Dendritic cell treated with granulocyte-macrophage colony-stimulating factor and Interleukin-4, amounts not matched to agents 40 ng/mL and 50 ng/mL, for 4 days (primary cell): ENCODE measurements around the gene THBS3.

Source experiments
- H3K27ac Mint-ChIP-seq: one replicate; pipeline ENCODE4 v1.8.0; 2022; ENCODE audit warnings: mild to moderate bottlenecking, mixed read lengths
- H3K27me3 Mint-ChIP-seq: one replicate; pipeline ENCODE4 v1.8.0; 2022; ENCODE audit warnings: mild to moderate bottlenecking, mixed read lengths
- H3K36me3 Mint-ChIP-seq: one replicate; pipeline ENCODE4 v1.8.0; 2022; ENCODE audit warnings: low read depth, mixed read lengths
- H3K4me1 Mint-ChIP-seq: one replicate; pipeline ENCODE4 v1.8.0; 2022; ENCODE audit warnings: low read depth, mixed read lengths
- H3K4me3 Mint-ChIP-seq: one replicate; pipeline ENCODE4 v1.8.0; 2022; ENCODE audit warnings: mild to moderate bottlenecking, moderate library complexity, mixed read lengths
- H3K9me3 Mint-ChIP-seq: one replicate; pipeline ENCODE4 v1.8.0; 2022; ENCODE audit warnings: mixed read lengths
- intact Hi-C: fragments of 100-400 bp; cut with micrococcal nuclease; formaldehyde crosslinking; loops from one replicate; pipeline ENCODE4 v1.15.0; 2022

The THBS3 gene

GRCh38 chr1:155184835-155185782, 22.6 kb downstream of the THBS3 start:
- Mint-ChIP-seq H3K27me3 (peaks cover 27% of the 10 kb centered on the region), H3K27ac (peak overlapping the region; percentile 83), H3K36me3 (no peaks in the 10 kb centered on the region), H3K4me3 (peak overlapping the region; percentile 28), H3K4me1 (peaks cover 65% of the 10 kb centered on the region), H3K9me3 (no peaks in the 10 kb centered on the region)
- intact Hi-C loops, result no loop called here

DNA sequence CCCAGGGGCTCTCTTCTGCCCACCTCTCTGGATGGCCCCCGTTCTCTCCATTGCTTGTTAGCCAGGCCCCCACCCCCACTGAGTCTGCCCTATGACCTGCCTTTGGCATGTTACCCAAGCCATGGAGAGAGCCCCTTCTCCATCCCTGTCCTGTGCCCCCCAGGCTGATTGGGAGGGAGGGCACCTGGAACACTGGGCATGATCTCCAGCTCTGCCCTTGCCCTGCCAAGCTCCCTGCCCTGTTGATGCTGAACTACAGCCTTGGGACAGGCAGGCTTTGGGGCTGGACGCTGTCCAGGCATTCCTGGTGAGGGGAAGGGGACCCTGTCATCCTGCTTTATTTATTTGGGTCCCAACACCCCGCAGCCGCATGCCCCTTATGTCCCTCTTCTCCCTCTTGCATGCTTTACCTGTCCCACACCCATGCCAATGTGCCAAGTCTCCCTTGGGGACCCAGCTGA, 23.3 kb downstream of the THBS3 start:
- H3K4me1 Mint-ChIP-seq, result peaks cover 69% of the 10 kb centered on the region
- H3K27me3 Mint-ChIP-seq, result peaks cover 27% of the 10 kb centered on the region
- H3K4me3 Mint-ChIP-seq, result no peak overlapping the region
- intact Hi-C loops, result no loop called here
- H3K9me3 Mint-ChIP-seq, result no peaks in the 10 kb centered on the region
- H3K36me3 Mint-ChIP-seq, result no peaks in the 10 kb centered on the region
- peak overlapping the region; percentile 83 for H3K27ac Mint-ChIP-seq

GRCh38 chr1:155183775-155184221, 23.9 kb downstream of the THBS3 start:
- Mint-ChIP-seq H3K36me3 (no peaks in the 10 kb centered on the region), H3K27ac (peak overlapping the region; percentile 83), H3K27me3 (peaks cover 27% of the 10 kb centered on the region), H3K4me1 (peaks cover 75% of the 10 kb centered on the region), H3K4me3 (no peak overlapping the region), H3K9me3 (no peaks in the 10 kb centered on the region)
- intact Hi-C loops, result no loop called here

DNA sequence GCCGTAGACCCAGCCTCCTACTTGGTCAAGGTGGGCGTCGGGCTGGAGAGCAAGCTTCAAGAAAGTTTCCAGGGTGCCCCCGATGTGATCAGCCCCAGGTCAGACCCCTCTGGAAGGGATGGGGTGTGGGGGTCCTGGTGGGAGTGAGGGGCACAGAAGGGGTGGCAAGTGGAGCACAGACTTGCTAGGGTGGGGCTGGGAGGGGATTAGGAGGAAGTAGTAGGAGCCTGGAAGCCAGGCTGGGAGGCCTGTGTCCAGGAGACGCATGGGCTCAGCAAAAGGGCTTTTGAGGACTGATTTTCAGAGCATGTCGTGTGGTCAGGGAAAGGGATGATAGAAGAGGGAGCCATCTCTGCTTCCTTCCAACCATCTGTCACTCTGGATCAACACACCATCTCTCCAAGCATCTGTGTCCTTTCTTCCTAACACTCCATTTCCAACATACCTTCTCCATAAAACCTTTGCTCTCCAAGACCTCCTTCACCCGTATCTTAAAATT, 25.6 kb downstream of the THBS3 start:
- Mint-ChIP-seq H3K36me3 (no peaks in the 10 kb centered on the region), H3K27ac (peak overlapping the region; percentile 14), H3K4me1 (peaks cover 81% of the 10 kb centered on the region), H3K9me3 (no peaks in the 10 kb centered on the region), H3K4me3 (no peak overlapping the region), H3K27me3 (peaks cover 17% of the 10 kb centered on the region)
- intact Hi-C loops, result no loop called here

- no peak overlapping the region for H3K4me3 Mint-ChIP-seq
- peaks cover 81% of the 10 kb centered on the region for H3K4me1 Mint-ChIP-seq
- no peaks in the 10 kb centered on the region for H3K36me3 Mint-ChIP-seq
- H3K27me3 Mint-ChIP-seq, result peaks cover 14% of the 10 kb centered on the region
- intact Hi-C loops, result no loop called here
- no peaks in the 10 kb centered on the region for H3K9me3 Mint-ChIP-seq
- no peak overlapping the region for H3K27ac Mint-ChIP-seq
These were observed 26.2 kb downstream of the THBS3 start for GRCh38 chr1:155181371-155182051.

DNA sequence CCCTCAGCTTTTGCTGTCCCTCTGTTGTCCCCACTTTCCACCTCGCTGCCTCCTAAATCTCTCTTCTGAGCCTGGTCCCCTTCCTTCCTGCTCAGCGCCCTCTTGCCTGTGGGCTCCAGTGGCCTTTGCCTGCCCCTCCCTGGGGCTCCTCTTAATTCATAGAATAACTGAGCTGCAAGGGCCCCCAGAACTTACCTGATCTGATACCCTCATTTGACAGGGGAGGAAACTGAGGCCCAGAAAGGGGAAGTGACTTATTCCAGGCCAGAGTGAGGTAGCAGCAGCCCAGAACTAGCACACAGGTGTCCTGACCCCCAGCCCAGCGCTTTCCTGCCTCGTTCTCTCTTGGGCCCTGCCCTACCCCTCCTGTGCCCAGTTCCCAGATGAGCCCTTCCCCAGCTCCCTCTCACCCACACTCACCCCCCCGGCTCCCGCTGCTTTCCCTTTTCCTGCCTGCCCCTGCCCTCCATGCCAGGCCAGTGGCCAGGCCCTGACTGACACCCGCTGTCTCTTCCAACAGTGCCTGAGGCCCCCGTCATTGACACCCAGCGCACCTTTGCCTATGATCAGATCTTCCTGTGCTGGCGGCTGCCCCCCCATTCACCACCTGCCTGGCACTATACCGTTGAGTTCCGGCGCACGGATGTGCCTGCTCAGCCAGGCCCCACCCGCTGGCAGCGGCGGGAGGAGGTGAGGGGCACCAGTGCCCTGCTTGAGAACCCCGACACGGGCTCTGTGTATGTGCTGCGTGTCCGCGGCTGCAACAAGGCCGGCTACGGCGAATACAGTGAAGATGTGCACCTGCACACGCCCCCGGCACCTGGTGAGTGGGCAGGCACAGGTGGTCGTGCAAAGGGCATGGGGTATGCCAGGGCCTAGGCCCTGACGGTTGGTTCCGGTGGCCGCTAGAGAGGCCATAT, 28.3 kb downstream of the THBS3 start:
- peak overlapping the region; percentile 83 for H3K27ac Mint-ChIP-seq
- intact Hi-C loops, result loop anchor here (5.0 kb wide), 1 partner anchor 48 kb away; no protein-coding TSS in a partner anchor
- H3K4me1 Mint-ChIP-seq, result peaks cover 81% of the 10 kb centered on the region
- H3K36me3 Mint-ChIP-seq, result no peaks in the 10 kb centered on the region
- H3K9me3 Mint-ChIP-seq, result no peaks in the 10 kb centered on the region
- H3K27me3 Mint-ChIP-seq, result peaks cover 24% of the 10 kb centered on the region
- peak overlapping the region; percentile 66 for H3K4me3 Mint-ChIP-seq

- intact Hi-C loops, result loop anchor here (5.0 kb wide), 1 partner anchor 49 kb away; no protein-coding TSS in a partner anchor
- Mint-ChIP-seq H3K27me3 (peaks cover 24% of the 10 kb centered on the region), H3K4me3 (peak overlapping the region; percentile 66), H3K27ac (peak overlapping the region; percentile 83), H3K4me1 (peaks cover 83% of the 10 kb centered on the region), H3K36me3 (no peaks in the 10 kb centered on the region), H3K9me3 (no peaks in the 10 kb centered on the region)
These were observed 29.1 kb downstream of the THBS3 start for GRCh38 chr1:155178441-155179111.

DNA sequence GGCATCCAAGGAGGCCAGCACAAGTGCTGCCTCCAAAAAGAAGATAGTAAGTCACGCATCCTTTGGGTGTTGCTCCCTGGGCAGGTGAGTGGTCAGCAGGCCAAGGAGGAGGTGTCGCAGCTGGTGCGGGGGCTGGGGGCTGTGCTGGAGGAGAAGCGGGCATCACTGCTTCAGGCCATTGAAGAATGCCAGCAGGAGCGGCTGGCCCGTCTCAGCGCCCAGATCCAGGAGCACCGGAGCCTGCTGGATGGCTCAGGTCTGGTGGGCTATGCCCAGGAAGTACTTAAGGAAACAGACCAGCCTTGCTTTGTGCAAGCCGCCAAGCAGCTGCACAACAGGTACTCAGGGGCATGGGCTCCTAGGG, 29.8 kb downstream of the THBS3 start:
- Mint-ChIP-seq H3K27ac (peak overlapping the region; percentile 83), H3K36me3 (peaks cover 5% of the 10 kb centered on the region), H3K27me3 (peaks cover 23% of the 10 kb centered on the region), H3K4me1 (peaks cover 83% of the 10 kb centered on the region), H3K9me3 (no peaks in the 10 kb centered on the region), H3K4me3 (peak overlapping the region; percentile 66)
- intact Hi-C loops, result loop anchor here (2.0 to 5.0 kb wide), 2 partner anchors 15 to 49 kb away; no protein-coding TSS in a partner anchor

- Mint-ChIP-seq H3K27ac (no peak overlapping the region), H3K4me1 (peaks cover 84% of the 10 kb centered on the region), H3K9me3 (no peaks in the 10 kb centered on the region), H3K36me3 (peaks cover 10% of the 10 kb centered on the region), H3K4me3 (peak overlapping the region; percentile 66), H3K27me3 (peaks cover 23% of the 10 kb centered on the region)
- intact Hi-C loops, result loop anchor here (2.0 to 5.0 kb wide), 2 partner anchors 15 to 50 kb away; no protein-coding TSS in a partner anchor
These were observed 30.3 kb downstream of the THBS3 start for GRCh38 chr1:155177192-155177917.

GRCh38 chr1:155176544-155177071, 31.1 kb downstream of the THBS3 start:
- H3K36me3 Mint-ChIP-seq, result peaks cover 14% of the 10 kb centered on the region
- H3K4me1 Mint-ChIP-seq, result peaks cover 81% of the 10 kb centered on the region
- intact Hi-C loops, result loop anchor here (2.0 to 5.0 kb wide), 2 partner anchors 16 to 51 kb away; no protein-coding TSS in a partner anchor
- peak overlapping the region; percentile 8 for H3K4me3 Mint-ChIP-seq
- peaks cover 19% of the 10 kb centered on the region for H3K27me3 Mint-ChIP-seq
- H3K27ac Mint-ChIP-seq, result no peak overlapping the region
- H3K9me3 Mint-ChIP-seq, result no peaks in the 10 kb centered on the region

GRCh38 chr1:155175927-155176371, 31.7 kb downstream of the THBS3 start:
- Mint-ChIP-seq H3K27ac (no peak overlapping the region), H3K4me1 (peaks cover 75% of the 10 kb centered on the region)
- intact Hi-C loops, result loop anchor here (2.0 to 5.0 kb wide), 2 partner anchors 17 to 51 kb away; no protein-coding TSS in a partner anchor

More at GRCh38 chr1:155175927-155176371, 31.7 kb downstream of the THBS3 start:
- peaks cover 18% of the 10 kb centered on the region for H3K27me3 Mint-ChIP-seq
- no peak overlapping the region for H3K4me3 Mint-ChIP-seq
- no peaks in the 10 kb centered on the region for H3K9me3 Mint-ChIP-seq
- H3K36me3 Mint-ChIP-seq, result peaks cover 21% of the 10 kb centered on the region
